SK-N-SH (cell line): ENCODE measurements around the gene PRM3. TPM values are rescaled to one million over a fixed set of nuclear protein-coding genes. Genes with fewer than 3 reads are reported as not detected.

Experiments used
- CTCF ChIA-PET: fragments of 300-600, 350-600 bp; formaldehyde crosslinking; extraction: SDS; loops from one replicate; lab custom pipeline; 2021; lab: Yijun Ruan, JAX
- POLR2A ChIA-PET: fragments of 350-600 bp; sonication (Branson Sonifier 250); formaldehyde crosslinking; extraction: SDS; loops from one replicate; lab custom pipeline; 2020; ENCODE audit warnings: antibody characterized with exemption, inconsistent platforms; lab: Yijun Ruan, JAX
- DNase-seq: peaks from one replicate; pipeline ENCODE4 v3.0.0; 2012
- H2AFZ ChIP-seq: fragments of 200-600 bp; sonication (generic); 2 replicates; pipeline ENCODE4 v1.8.1; 2016; ENCODE audit warnings: antibody characterized with exemption, mild to moderate bottlenecking, low read depth
- H3F3A ChIP-seq: fragments of 200-600 bp; sonication (generic); replicated peaks from 2 replicates; pipeline ENCODE3; 2016; ENCODE audit warnings: antibody characterized with exemption, mild to moderate bottlenecking; ENCODE audit not compliant: insufficient read depth
- H3K27ac ChIP-seq, 2 experiments: fragments of 200-500 bp in 1 of 2; fragments of 200-600 bp in 1 of 2; sonication (Bioruptor generic) in 1 of 2; sonication (generic), shearing (Covaris generic) in 1 of 2; 2 replicates each; pipeline versions ENCODE4 v1.5.1 to v1.6.1; 2014 to 2016; ENCODE audit warnings: low read depth in 2 of 2, inconsistent platforms in 1 of 2, low read length in 1 of 2, mild to moderate bottlenecking in 1 of 2, mixed read lengths in 1 of 2
- H3K27me3 ChIP-seq: fragments of 200-600 bp; sonication (generic), shearing (Covaris generic); 2 replicates; pipeline ENCODE4 v1.6.1; 2016; ENCODE audit warnings: mixed run types; ENCODE audit not compliant: insufficient read depth
- H3K36me3 ChIP-seq, 2 experiments: fragments of 200-500 bp in 1 of 2; fragments of 200-600 bp in 1 of 2; sonication (Bioruptor generic) in 1 of 2; sonication (generic) in 1 of 2; replicated peaks in 1 of 2; 2 replicates each; pipeline versions ENCODE3 to v1.5.1; 2014 to 2016; ENCODE audit warnings: low read length in 1 of 2, mild to moderate bottlenecking in 1 of 2; ENCODE audit not compliant: insufficient read depth in 2 of 2, control insufficient read depth in 1 of 2
- H3K4me1 ChIP-seq, 2 experiments: fragments of 200-500 bp in 1 of 2; fragments of 200-600 bp in 1 of 2; sonication (Bioruptor generic) in 1 of 2; sonication (generic), shearing (Covaris generic) in 1 of 2; 2 replicates each; pipeline versions ENCODE4 v1.5.1 to v1.6.1; 2014 to 2016; ENCODE audit warnings: low read depth in 1 of 2, low read length in 1 of 2, mixed run types in 1 of 2; ENCODE audit not compliant: insufficient read depth in 2 of 2, control insufficient read depth in 1 of 2
- H3K4me2 ChIP-seq: fragments of 200-600 bp; sonication (generic), shearing (Covaris generic); 2 replicates; pipeline ENCODE4 v1.6.1; 2017; ENCODE audit warnings: mixed run types
- H3K4me3 ChIP-seq, 2 experiments: fragments of 200-500 bp in 1 of 2; fragments of 200-600 bp in 1 of 2; sonication (Bioruptor generic) in 1 of 2; sonication (generic), shearing (Covaris generic) in 1 of 2; 2 replicates each; pipeline versions ENCODE4 v1.5.1 to v1.8.1; 2014 to 2016; ENCODE audit warnings: low read depth in 2 of 2, inconsistent platforms in 1 of 2, low read length in 1 of 2, mild to moderate bottlenecking in 1 of 2, mixed read lengths in 1 of 2, moderate library complexity in 1 of 2
- H3K79me2 ChIP-seq: fragments of 200-600 bp; sonication (generic); 2 replicates; pipeline ENCODE4 v1.8.1; 2017; ENCODE audit warnings: mild to moderate bottlenecking; ENCODE audit not compliant: insufficient read depth
- H3K9ac ChIP-seq: fragments of 200-600 bp; sonication (generic); 2 replicates; pipeline ENCODE4 v1.6.1; 2017; ENCODE audit warnings: mixed run types
- H3K9me2 ChIP-seq: fragments of 200-600 bp; sonication (generic); 2 replicates; pipeline ENCODE4 v1.6.1; 2017; ENCODE audit warnings: mixed run types
- H3K9me3 ChIP-seq: fragments of 200-600 bp; sonication (generic); 2 replicates; pipeline ENCODE4 v1.6.1; 2017; ENCODE audit warnings: mixed run types, mild to moderate bottlenecking, moderate library complexity
- H4K20me1 ChIP-seq: fragments of 200-600 bp; sonication (generic); 2 replicates; pipeline ENCODE4 v1.6.1; 2017; ENCODE audit warnings: mild to moderate bottlenecking, mixed run types; ENCODE audit not compliant: insufficient read depth
- FOSL2 ChIP-seq: IDR thresholded peaks from 2 replicates; pipeline ENCODE4 v1.4.0; 2012; ENCODE audit warnings: low read depth, mild to moderate bottlenecking, moderate library complexity, borderline replicate concordance
- FOXM1 ChIP-seq: IDR thresholded peaks from 2 replicates; pipeline ENCODE4 v1.4.0; 2012; ENCODE audit warnings: low read depth, mild to moderate bottlenecking
- GATA2 ChIP-seq: sonication (generic); formaldehyde crosslinking; IDR thresholded peaks from 2 replicates; pipeline ENCODE4 v1.5.0; 2020; ENCODE audit warnings: mild to moderate bottlenecking, missing genetic modification reagents
- MEF2A ChIP-seq: IDR thresholded peaks from 2 replicates; pipeline ENCODE4 v1.4.0; 2012; ENCODE audit warnings: low read depth, borderline replicate concordance
- MXI1 ChIP-seq: IDR thresholded peaks from 2 replicates; pipeline ENCODE4 v1.6.1; 2012; ENCODE audit warnings: mild to moderate bottlenecking, low read depth, low read length, improper control_type of control experiment
- NRF1 ChIP-seq: IDR thresholded peaks from 2 replicates; pipeline ENCODE4 v1.6.1; 2012; ENCODE audit warnings: low read depth, mild to moderate bottlenecking, low read length
- RCOR1 ChIP-seq: fragments of 150-350 bp; IDR thresholded peaks from 2 replicates; pipeline ENCODE4 v1.6.1; 2017; ENCODE audit warnings: antibody characterized with exemption, low read length
- RFX5 ChIP-seq: IDR thresholded peaks from 2 replicates; pipeline ENCODE4 v1.6.1; 2012; ENCODE audit warnings: mild to moderate bottlenecking, improper control_type of control experiment, low read length
- SIN3A ChIP-seq: IDR thresholded peaks from 2 replicates; pipeline ENCODE4 v1.6.1; 2012; ENCODE audit warnings: low read depth, mild to moderate bottlenecking, low read length, moderate library complexity, borderline replicate concordance
- SMC3 ChIP-seq: IDR thresholded peaks from 2 replicates; pipeline ENCODE4 v1.6.1; 2012; ENCODE audit warnings: low read depth, low read length, improper control_type of control experiment
- TAF1 ChIP-seq: IDR thresholded peaks from 2 replicates; pipeline ENCODE4 v1.6.1; 2012; ENCODE audit warnings: low read depth, mild to moderate bottlenecking, low read length, moderate library complexity, borderline replicate concordance
- TCF12 ChIP-seq: IDR thresholded peaks from 2 replicates; pipeline ENCODE4 v1.4.0; 2012
- YY1 ChIP-seq: IDR thresholded peaks from 2 replicates; pipeline ENCODE4 v1.4.0; 2012; ENCODE audit warnings: low read depth, mild to moderate bottlenecking
- WGBS: methylation state at CpG from one replicate; pipeline ENCODE4 v1.1.6; 2017; ENCODE audit warnings: low lambda C conversion rate; 5-methylcytosine and 5-hydroxymethylcytosine counted together
- polyA plus RNA-seq, 3 experiments: library from polyadenylated mRNA; depleted of rRNA; stranded (reverse); fragments of >200 nt; gene quantifications; 2 replicates each; pipeline ENCODE4 v1.2.3, GENCODE V29; 2012
- TF ChIP-seq, protein P1 (sequence below): fragments of 150-350 bp; IDR thresholded peaks from 2 replicates; pipeline ENCODE4 v1.6.1; 2017; ENCODE audit warnings: antibody characterized with exemption, low read length, low read depth, borderline replicate concordance
- TF ChIP-seq, protein P2 (sequence below): IDR thresholded peaks from 2 replicates; pipeline ENCODE4 v1.4.0; 2012; ENCODE audit warnings: low read depth, borderline replicate concordance
- TF ChIP-seq, protein P3 (sequence below): IDR thresholded peaks from 2 replicates; pipeline ENCODE4; 2012
- TF ChIP-seq, protein P4 (sequence below): IDR thresholded peaks from 2 replicates; pipeline ENCODE4 v1.4.0; 2012; ENCODE audit warnings: low read depth
- TF ChIP-seq, protein P5 (sequence below): fragments of 200-600 bp; sonication (generic); IDR thresholded peaks from 2 replicates; pipeline ENCODE4 v1.6.1; 2017; ENCODE audit warnings: antibody characterized with exemption, mild to moderate bottlenecking, moderate library complexity
- TF ChIP-seq, protein P6 (sequence below): IDR thresholded peaks from 2 replicates; pipeline ENCODE4 v1.4.0; 2012; ENCODE audit warnings: low read depth, borderline replicate concordance

The PRM3 gene
- polyA plus RNA-seq, 1 of the 3 experiments (the other 2 are of a cell fraction), result not detected

DNA sequence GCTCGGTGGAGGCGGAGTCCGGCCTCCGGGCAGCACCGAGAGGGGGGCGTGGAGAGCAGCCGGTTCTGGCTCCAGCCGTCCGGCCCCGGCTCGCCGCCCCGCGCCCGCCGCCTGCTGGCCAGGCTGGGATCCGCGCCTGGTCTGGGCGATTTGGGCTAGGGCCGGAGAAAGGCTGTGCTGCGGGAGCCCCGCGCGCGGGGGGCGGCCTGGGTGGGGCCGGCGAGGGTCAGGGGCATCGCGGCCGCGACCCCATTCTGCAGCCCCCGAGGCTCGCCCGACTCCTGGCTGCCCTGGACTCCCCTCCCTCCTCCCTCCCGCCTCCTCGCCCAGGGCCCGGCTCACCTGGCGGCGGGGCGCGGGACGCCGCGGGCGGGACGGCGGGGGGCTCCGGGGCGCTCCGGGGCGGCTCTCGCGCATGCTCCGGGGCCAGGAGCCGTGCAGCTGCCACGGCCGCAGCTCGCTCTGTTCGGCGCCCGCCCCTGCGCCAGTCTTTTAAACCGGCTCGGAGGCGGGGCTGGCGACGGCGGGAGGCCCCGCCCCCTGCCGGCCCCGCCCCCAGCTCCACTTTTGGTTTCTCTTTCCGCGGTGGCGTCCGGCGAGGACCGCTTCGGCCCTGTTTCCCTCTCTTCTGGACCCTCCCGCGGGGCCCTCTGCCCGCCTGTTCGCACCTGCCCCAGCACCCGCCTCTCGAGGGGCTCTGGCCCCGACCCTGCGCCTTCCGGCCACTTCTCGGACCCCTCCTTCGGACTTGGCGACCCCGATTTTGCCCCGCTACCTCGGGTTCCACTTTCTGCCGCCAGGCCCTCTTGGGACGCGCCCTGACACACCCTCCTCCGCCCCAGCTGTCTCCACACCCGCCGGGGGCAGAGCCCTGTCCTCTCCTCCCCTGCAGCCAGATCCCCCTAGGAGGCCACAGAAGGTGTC is 17.4 kb downstream of the PRM3 start, which contains the start of gene SOCS1 (continued):
- TF ChIP-seq, protein P1, sequence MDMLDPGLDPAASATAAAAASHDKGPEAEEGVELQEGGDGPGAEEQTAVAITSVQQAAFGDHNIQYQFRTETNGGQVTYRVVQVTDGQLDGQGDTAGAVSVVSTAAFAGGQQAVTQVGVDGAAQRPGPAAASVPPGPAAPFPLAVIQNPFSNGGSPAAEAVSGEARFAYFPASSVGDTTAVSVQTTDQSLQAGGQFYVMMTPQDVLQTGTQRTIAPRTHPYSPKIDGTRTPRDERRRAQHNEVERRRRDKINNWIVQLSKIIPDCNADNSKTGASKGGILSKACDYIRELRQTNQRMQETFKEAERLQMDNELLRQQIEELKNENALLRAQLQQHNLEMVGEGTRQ, result no peak
- peak; percentile 41; the same call in 1 of the 2 replicates for TF ChIP-seq RCOR1
- TF ChIP-seq YY1, result peak; percentile 54; the same call in 1 of the 2 replicates
- TF ChIP-seq, protein P2, sequence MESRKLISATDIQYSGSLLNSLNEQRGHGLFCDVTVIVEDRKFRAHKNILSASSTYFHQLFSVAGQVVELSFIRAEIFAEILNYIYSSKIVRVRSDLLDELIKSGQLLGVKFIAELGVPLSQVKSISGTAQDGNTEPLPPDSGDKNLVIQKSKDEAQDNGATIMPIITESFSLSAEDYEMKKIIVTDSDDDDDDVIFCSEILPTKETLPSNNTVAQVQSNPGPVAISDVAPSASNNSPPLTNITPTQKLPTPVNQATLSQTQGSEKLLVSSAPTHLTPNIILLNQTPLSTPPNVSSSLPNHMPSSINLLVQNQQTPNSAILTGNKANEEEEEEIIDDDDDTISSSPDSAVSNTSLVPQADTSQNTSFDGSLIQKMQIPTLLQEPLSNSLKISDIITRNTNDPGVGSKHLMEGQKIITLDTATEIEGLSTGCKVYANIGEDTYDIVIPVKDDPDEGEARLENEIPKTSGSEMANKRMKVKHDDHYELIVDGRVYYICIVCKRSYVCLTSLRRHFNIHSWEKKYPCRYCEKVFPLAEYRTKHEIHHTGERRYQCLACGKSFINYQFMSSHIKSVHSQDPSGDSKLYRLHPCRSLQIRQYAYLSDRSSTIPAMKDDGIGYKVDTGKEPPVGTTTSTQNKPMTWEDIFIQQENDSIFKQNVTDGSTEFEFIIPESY, result no peak
- TF ChIP-seq, protein P3, sequence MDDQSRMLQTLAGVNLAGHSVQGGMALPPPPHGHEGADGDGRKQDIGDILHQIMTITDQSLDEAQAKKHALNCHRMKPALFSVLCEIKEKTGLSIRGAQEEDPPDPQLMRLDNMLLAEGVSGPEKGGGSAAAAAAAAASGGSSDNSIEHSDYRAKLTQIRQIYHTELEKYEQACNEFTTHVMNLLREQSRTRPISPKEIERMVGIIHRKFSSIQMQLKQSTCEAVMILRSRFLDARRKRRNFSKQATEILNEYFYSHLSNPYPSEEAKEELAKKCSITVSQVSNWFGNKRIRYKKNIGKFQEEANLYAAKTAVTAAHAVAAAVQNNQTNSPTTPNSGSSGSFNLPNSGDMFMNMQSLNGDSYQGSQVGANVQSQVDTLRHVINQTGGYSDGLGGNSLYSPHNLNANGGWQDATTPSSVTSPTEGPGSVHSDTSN, result no peak
- peak; percentile 88 for TF ChIP-seq SMC3
- TF ChIP-seq GATA2 (CRISPR knock-in tag), result no peak
- TF ChIP-seq TAF1, result peak; percentile 95; the same call in 1 of the 2 replicates

DNA sequence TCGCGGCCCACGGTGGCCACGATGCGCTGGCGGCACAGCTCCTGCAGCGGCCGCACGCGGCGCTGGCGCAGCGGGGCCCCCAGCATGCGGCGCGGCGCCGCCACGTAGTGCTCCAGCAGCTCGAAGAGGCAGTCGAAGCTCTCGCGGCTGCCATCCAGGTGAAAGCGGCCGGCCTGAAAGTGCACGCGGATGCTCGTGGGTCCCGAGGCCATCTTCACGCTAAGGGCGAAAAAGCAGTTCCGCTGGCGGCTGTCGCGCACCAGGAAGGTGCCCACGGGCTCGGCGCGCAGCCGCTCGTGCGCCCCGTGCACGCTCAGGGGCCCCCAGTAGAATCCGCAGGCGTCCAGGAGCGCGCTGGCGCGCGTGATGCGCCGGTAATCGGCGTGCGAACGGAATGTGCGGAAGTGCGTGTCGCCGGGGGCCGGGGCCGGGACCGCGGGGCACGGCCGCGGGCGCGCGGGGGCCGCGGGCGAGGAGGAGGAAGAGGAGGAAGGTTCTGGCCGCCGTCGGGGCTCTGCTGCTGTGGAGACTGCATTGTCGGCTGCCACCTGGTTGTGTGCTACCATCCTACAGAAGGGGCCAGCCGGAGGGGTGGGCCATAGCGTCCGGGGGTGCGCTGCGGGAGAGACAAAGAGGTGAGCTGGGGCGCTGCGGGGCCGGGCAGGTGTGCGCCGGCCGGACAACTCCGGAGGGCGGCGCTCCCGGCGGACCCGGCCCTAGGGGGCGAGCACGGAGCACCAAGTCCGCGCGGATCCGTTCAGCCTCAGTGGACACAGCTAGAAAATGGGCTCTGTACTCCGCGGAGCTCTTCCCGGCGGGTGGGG is 18.3 kb downstream of the PRM3 start:
- Histone ChIP-seq H3K9me2 (no peaks in the 10 kb centered on the region), H3K4me3 (peak overlapping the region; percentile 79 to 84), H3K36me3 (peaks cover 3 to 4% of the 10 kb centered on the region in 2 experiments), H3K27me3 (no peaks in the 10 kb centered on the region), H3K4me2 (peak overlapping the region; percentile 83), H3K79me2 (peaks cover 25% of the 10 kb centered on the region), H2AFZ (peak overlapping the region; percentile 18; the same call in 1 of the 2 replicates), H3F3A (peaks cover 28% of the 10 kb centered on the region), H3K9ac (peak overlapping the region; percentile 70; the same call in 1 of the 2 replicates), H3K27ac (no peak overlapping the region; a peak in 1 of 4 replicates), H3K9me3 (no peaks in the 10 kb centered on the region), H3K4me1 (peaks cover 9 to 27% of the 10 kb centered on the region in 2 experiments; a peak in 3 of 4 replicates), H4K20me1 (peaks cover 32% of the 10 kb centered on the region)
- POLR2A ChIA-PET, result interaction anchor here (1.0 to 1.5 kb wide), 5 partner anchors 55 to 310 kb away, joined by 3 to 9 read pairs (median 4); no protein-coding TSS in a partner anchor
- WGBS, result 15% methylated on average over 21 of the region's 105 CpGs
- CTCF ChIA-PET, result interaction anchor here (0.6 to 14.4 kb wide), 70 partner anchors 9 to 366 kb away, joined by 3 to 318 read pairs (median 4); partner anchors contain the start of gene TNP2
- peak; percentile 73 for DNase-seq
- TF ChIP-seq, protein P4, sequence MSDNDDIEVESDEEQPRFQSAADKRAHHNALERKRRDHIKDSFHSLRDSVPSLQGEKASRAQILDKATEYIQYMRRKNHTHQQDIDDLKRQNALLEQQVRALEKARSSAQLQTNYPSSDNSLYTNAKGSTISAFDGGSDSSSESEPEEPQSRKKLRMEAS, result peak; percentile 43; the same call in 1 of the 2 replicates
- TF ChIP-seq RFX5, result no peak
- no peak for TF ChIP-seq TCF12
- TF ChIP-seq, protein P5, sequence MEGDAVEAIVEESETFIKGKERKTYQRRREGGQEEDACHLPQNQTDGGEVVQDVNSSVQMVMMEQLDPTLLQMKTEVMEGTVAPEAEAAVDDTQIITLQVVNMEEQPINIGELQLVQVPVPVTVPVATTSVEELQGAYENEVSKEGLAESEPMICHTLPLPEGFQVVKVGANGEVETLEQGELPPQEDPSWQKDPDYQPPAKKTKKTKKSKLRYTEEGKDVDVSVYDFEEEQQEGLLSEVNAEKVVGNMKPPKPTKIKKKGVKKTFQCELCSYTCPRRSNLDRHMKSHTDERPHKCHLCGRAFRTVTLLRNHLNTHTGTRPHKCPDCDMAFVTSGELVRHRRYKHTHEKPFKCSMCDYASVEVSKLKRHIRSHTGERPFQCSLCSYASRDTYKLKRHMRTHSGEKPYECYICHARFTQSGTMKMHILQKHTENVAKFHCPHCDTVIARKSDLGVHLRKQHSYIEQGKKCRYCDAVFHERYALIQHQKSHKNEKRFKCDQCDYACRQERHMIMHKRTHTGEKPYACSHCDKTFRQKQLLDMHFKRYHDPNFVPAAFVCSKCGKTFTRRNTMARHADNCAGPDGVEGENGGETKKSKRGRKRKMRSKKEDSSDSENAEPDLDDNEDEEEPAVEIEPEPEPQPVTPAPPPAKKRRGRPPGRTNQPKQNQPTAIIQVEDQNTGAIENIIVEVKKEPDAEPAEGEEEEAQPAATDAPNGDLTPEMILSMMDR, result no peak
- no peak for TF ChIP-seq MEF2A
- no peak for TF ChIP-seq SIN3A
- TF ChIP-seq FOXM1, result no peak
- no peak for TF ChIP-seq TAF1
- TF ChIP-seq MXI1, result peak; percentile 22; the same call in 1 of the 2 replicates
- no peak for TF ChIP-seq SMC3
- TF ChIP-seq FOSL2, result no peak
- TF ChIP-seq, protein P6, sequence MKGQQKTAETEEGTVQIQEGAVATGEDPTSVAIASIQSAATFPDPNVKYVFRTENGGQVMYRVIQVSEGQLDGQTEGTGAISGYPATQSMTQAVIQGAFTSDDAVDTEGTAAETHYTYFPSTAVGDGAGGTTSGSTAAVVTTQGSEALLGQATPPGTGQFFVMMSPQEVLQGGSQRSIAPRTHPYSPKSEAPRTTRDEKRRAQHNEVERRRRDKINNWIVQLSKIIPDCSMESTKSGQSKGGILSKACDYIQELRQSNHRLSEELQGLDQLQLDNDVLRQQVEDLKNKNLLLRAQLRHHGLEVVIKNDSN, result no peak
- TF ChIP-seq NRF1, result no peak
